Measurements from ENCODE around the gene TINAG. TPM values are rescaled to one million over a fixed set of nuclear protein-coding genes. Genes with fewer than 3 reads are reported as not detected.
A peak's percentile ranks its signal among the peaks of the same experiment; 100 is the strongest.

TINAG gene
- total RNA-seq, 1 experiment from 2014 or later, result not detected

- no peaks in the 10 kb centered on the region for H3K36me3 ChIP-seq
- H3K9me3 ChIP-seq (replicated peaks), result no peaks in the 10 kb centered on the region
- no peak overlapping the region for H3K4me3 ChIP-seq
- no peak for DNase-seq
- no peaks in the 10 kb centered on the region for H3K27me3 ChIP-seq
- no peaks in the 10 kb centered on the region for H3K4me1 ChIP-seq
- no peak overlapping the region for H3K27ac ChIP-seq
Observed at GRCh38 chr6:54354608-54355007, 46.4 kb downstream of the TINAG start.

- H3K9me3 ChIP-seq (replicated peaks), result no peaks in the 10 kb centered on the region
- H3K4me1 ChIP-seq, result no peaks in the 10 kb centered on the region
Observed at GRCh38 chr6:54357141-54357540, 48.9 kb downstream of the TINAG start.

GRCh38 chr6:54361188-54361587 is 52.9 kb downstream of the TINAG start:
- Histone ChIP-seq H3K4me3 (no peak overlapping the region), H3K4me1 (no peaks in the 10 kb centered on the region), H3K9me3 (replicated peaks) (no peaks in the 10 kb centered on the region), H3K27ac (no peak overlapping the region), H3K27me3 (no peaks in the 10 kb centered on the region), H3K36me3 (no peaks in the 10 kb centered on the region)
- no peak for DNase-seq

More at GRCh38 chr6:54357141-54357540, 48.9 kb downstream of the TINAG start:
- no peaks in the 10 kb centered on the region for H3K36me3 ChIP-seq
- no peak for DNase-seq
- H3K27me3 ChIP-seq, result no peaks in the 10 kb centered on the region
- no peak overlapping the region for H3K4me3 ChIP-seq
- H3K27ac ChIP-seq, result no peak overlapping the region

GRCh38 chr6:54361734-54362133 is 53.5 kb downstream of the TINAG start:
- no peaks in the 10 kb centered on the region for H3K9me3 ChIP-seq (replicated peaks)
- no peaks in the 10 kb centered on the region for H3K36me3 ChIP-seq
- H3K4me3 ChIP-seq, result no peak overlapping the region
- no peaks in the 10 kb centered on the region for H3K4me1 ChIP-seq
- no peak overlapping the region for H3K27ac ChIP-seq
- no peak for DNase-seq
- H3K27me3 ChIP-seq, result no peaks in the 10 kb centered on the region

- H3K27me3 ChIP-seq, result no peaks in the 10 kb centered on the region
- no peak for DNase-seq
- no peaks in the 10 kb centered on the region for H3K36me3 ChIP-seq
- no peaks in the 10 kb centered on the region for H3K4me1 ChIP-seq
- H3K9me3 ChIP-seq (replicated peaks), result no peaks in the 10 kb centered on the region
- H3K4me3 ChIP-seq, result no peak overlapping the region
- no peak overlapping the region for H3K27ac ChIP-seq
Observed at GRCh38 chr6:54366667-54367327, 58.6 kb downstream of the TINAG start.

GRCh38 chr6:54377776-54378175 is 69.5 kb downstream of the TINAG start:
- no peak for DNase-seq
- H3K36me3 ChIP-seq, result no peaks in the 10 kb centered on the region
- H3K27ac ChIP-seq, result no peak overlapping the region
- H3K4me3 ChIP-seq, result no peak overlapping the region
- no peaks in the 10 kb centered on the region for H3K9me3 ChIP-seq (replicated peaks)
- no peaks in the 10 kb centered on the region for H3K4me1 ChIP-seq
- H3K27me3 ChIP-seq, result no peaks in the 10 kb centered on the region

- Histone ChIP-seq H3K27me3 (no peaks in the 10 kb centered on the region), H3K4me1 (no peaks in the 10 kb centered on the region), H3K36me3 (no peaks in the 10 kb centered on the region), H3K27ac (no peak overlapping the region), H3K9me3 (replicated peaks) (no peaks in the 10 kb centered on the region), H3K4me3 (no peak overlapping the region)
- DNase-seq, result no peak
Observed at GRCh38 chr6:54386295-54386694, 78.1 kb downstream of the TINAG start.

GRCh38 chr6:54390362-54390761 is 82.1 kb downstream of the TINAG start:
- no peaks in the 10 kb centered on the region for H3K36me3 ChIP-seq
- no peaks in the 10 kb centered on the region for H3K9me3 ChIP-seq (replicated peaks)
- no peak overlapping the region for H3K27ac ChIP-seq
- no peaks in the 10 kb centered on the region for H3K4me1 ChIP-seq
- H3K27me3 ChIP-seq, result no peaks in the 10 kb centered on the region
- no peak overlapping the region for H3K4me3 ChIP-seq
- no peak for DNase-seq

GRCh38 chr6:54391577-54391976 is 83.3 kb downstream of the TINAG start:
- Histone ChIP-seq H3K4me3 (no peak overlapping the region), H3K9me3 (replicated peaks) (no peaks in the 10 kb centered on the region), H3K27ac (no peak overlapping the region), H3K36me3 (no peaks in the 10 kb centered on the region), H3K4me1 (no peaks in the 10 kb centered on the region), H3K27me3 (no peaks in the 10 kb centered on the region)
- DNase-seq, result no peak

- Histone ChIP-seq H3K4me1 (no peaks in the 10 kb centered on the region), H3K27ac (no peak overlapping the region), H3K36me3 (no peaks in the 10 kb centered on the region), H3K9me3 (replicated peaks) (no peaks in the 10 kb centered on the region), H3K4me3 (no peak overlapping the region), H3K27me3 (no peaks in the 10 kb centered on the region)
- DNase-seq, result no peak
Observed at GRCh38 chr6:54403096-54403495, 94.9 kb downstream of the TINAG start.

- H3K27ac ChIP-seq, result no peak overlapping the region
- H3K4me1 ChIP-seq, result no peaks in the 10 kb centered on the region
- H3K4me3 ChIP-seq, result no peak overlapping the region
- H3K36me3 ChIP-seq, result no peaks in the 10 kb centered on the region
- no peaks in the 10 kb centered on the region for H3K27me3 ChIP-seq
- H3K9me3 ChIP-seq (replicated peaks), result no peaks in the 10 kb centered on the region
- DNase-seq, result no peak
Observed at GRCh38 chr6:54404791-54405190, 96.5 kb downstream of the TINAG start.

GRCh38 chr6:54411767-54412166 is 103.5 kb downstream of the TINAG start:
- no peak for DNase-seq
- Histone ChIP-seq H3K36me3 (no peaks in the 10 kb centered on the region), H3K9me3 (replicated peaks) (no peaks in the 10 kb centered on the region), H3K27ac (no peak overlapping the region), H3K4me1 (no peaks in the 10 kb centered on the region), H3K4me3 (no peak overlapping the region), H3K27me3 (no peaks in the 10 kb centered on the region)

GRCh38 chr6:54415517-54415916 is 107.3 kb downstream of the TINAG start:
- no peaks in the 10 kb centered on the region for H3K27me3 ChIP-seq
- peaks cover 12% of the 10 kb centered on the region for H3K4me1 ChIP-seq
- H3K9me3 ChIP-seq (replicated peaks), result peaks cover 7% of the 10 kb centered on the region
- no peak overlapping the region for H3K27ac ChIP-seq
- H3K4me3 ChIP-seq, result no peak overlapping the region
- no peaks in the 10 kb centered on the region for H3K36me3 ChIP-seq
- no peak for DNase-seq

GRCh38 chr6:54419885-54420284 is 111.6 kb downstream of the TINAG start:
- Histone ChIP-seq H3K27me3 (no peaks in the 10 kb centered on the region), H3K36me3 (no peaks in the 10 kb centered on the region), H3K9me3 (replicated peaks) (peaks cover 7% of the 10 kb centered on the region), H3K27ac (peak overlapping the region; percentile 93), H3K4me3 (no peak overlapping the region), H3K4me1 (peaks cover 18% of the 10 kb centered on the region)
- DNase-seq, result peak; percentile 30 to 79

- no peaks in the 10 kb centered on the region for H3K36me3 ChIP-seq
- H3K4me3 ChIP-seq, result no peak overlapping the region
- H3K27me3 ChIP-seq, result no peaks in the 10 kb centered on the region
- no peaks in the 10 kb centered on the region for H3K4me1 ChIP-seq
- DNase-seq, result no peak
- H3K9me3 ChIP-seq (replicated peaks), result no peaks in the 10 kb centered on the region; the same call in 1 of the 2 replicates
- no peak overlapping the region for H3K27ac ChIP-seq
Observed at GRCh38 chr6:54426995-54427394, 118.8 kb downstream of the TINAG start.

- no peak overlapping the region for H3K4me3 ChIP-seq
- H3K36me3 ChIP-seq, result no peaks in the 10 kb centered on the region
- no peak for DNase-seq
- no peaks in the 10 kb centered on the region for H3K27me3 ChIP-seq
- no peak overlapping the region for H3K27ac ChIP-seq
- H3K4me1 ChIP-seq, result no peaks in the 10 kb centered on the region
- no peaks in the 10 kb centered on the region; the same call in 1 of the 2 replicates for H3K9me3 ChIP-seq (replicated peaks)
Observed at GRCh38 chr6:54427396-54427937, 119.2 kb downstream of the TINAG start.

Measured in SJCRH30 (cell line).